ENCODE data around the gene EVA1A.

EVA1A gene

DNA sequence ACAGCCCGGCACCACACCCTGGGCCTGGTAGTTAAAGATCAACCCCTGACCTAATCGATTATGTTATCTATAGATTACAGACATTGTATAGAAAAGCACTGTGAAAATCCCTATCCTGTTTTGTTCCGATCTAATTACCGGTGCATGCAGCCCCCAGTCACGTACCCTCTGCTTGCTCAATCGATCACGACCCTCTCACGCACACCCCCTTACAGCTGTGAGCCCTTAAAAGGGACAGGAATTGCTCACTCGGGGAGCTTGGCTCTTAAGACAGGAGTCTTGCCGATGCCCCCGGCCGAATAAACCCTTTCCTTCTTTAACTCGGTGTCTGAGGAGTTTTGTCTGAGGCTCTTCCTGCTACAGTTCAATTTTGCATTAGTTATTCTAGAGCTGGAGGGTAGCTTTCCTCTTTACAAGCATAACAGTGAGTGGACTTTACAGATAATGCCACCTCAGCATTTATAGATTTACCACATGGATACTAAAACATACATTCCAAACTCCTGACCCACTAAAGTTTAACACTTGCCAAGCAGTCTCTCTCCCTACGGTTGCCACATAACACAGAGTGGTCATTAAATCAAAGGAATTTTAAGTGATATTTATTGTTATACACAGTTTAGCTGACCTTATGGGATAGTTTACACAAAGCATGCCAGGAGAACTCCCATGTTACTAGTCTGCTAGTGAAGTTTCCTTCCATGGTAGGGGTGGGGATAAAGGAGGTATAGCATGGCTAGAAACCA is 101.0 kb downstream of the EVA1A start:
- TF ChIP-seq ZNF8 (CRISPR knock-in tag; IDR thresholded peaks at IDR 0.05) (peak; percentile 89), ZC3H10 (CRISPR knock-in tag; IDR thresholded peaks at IDR 0.05) (no peak), ISL1 (CRISPR knock-in tag; IDR thresholded peaks at IDR 0.05) (peak; percentile 64; the same call in 1 of the 2 replicates)
- peak; percentile 69 for ATAC-seq

DNA sequence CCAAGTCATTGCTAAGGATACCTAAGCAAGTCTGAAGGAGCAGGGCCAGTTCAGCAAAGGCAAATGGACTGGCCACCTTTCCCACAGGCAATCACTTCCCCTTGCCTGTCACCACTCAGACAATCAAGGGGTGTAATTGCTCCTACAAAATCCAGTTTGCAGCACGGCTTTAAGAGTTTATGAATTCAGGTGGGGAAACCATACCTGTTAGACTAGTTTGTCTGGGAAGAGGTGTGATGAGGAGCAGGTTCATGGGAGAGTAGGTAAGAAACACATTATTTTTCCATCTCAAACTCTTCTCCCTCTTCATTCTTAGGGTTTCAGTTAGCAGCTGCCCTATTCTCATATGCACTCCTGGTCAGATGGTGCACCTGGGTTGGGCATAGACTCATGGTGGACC is 102.5 kb downstream of the EVA1A start:
- TF ChIP-seq GLIS3 (CRISPR knock-in tag; IDR thresholded peaks at IDR 0.05) (no peak), ZNF565 (CRISPR knock-in tag; conservative IDR thresholded peaks at IDR 0.05; ENCODE audit: low read depth) (no peak), TOX (CRISPR knock-in tag; IDR thresholded peaks at IDR 0.05; ENCODE audit: borderline replicate concordance) (no peak)
- no peak for ATAC-seq

DNA sequence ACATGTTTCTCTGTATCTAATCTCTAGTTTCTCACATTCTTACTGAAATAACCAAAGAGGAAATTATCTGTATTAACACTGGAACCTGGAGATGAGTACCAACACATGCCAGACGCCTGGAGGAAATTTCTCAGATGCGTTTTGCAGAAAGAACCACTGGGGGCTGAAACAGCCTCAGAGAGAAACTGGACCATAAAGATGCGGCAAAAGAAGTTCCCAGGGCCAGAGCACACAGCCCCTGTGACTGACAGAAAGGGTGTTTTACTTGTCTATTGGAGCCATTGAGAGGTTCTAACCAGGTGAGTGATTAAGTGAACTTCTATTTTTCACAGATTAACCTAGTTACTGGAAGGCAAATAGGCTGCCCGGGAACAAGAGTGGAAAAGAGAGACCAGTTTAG is 103.9 kb downstream of the EVA1A start:
- TF ChIP-seq RARB (CRISPR knock-in tag; IDR thresholded peaks at IDR 0.05) = no peak
- no peak for TF ChIP-seq ZFP3 (CRISPR knock-in tag; IDR thresholded peaks at IDR 0.05)
- no peak for TF ChIP-seq ZNF565 (CRISPR knock-in tag; conservative IDR thresholded peaks at IDR 0.05; ENCODE audit: low read depth)
- TF ChIP-seq OSR1 (CRISPR knock-in tag; IDR thresholded peaks at IDR 0.05) = no peak
- TF ChIP-seq BACH2 (CRISPR knock-in tag; IDR thresholded peaks at IDR 0.05; ENCODE audit: borderline replicate concordance) = no peak
- TF ChIP-seq, protein P1, sequence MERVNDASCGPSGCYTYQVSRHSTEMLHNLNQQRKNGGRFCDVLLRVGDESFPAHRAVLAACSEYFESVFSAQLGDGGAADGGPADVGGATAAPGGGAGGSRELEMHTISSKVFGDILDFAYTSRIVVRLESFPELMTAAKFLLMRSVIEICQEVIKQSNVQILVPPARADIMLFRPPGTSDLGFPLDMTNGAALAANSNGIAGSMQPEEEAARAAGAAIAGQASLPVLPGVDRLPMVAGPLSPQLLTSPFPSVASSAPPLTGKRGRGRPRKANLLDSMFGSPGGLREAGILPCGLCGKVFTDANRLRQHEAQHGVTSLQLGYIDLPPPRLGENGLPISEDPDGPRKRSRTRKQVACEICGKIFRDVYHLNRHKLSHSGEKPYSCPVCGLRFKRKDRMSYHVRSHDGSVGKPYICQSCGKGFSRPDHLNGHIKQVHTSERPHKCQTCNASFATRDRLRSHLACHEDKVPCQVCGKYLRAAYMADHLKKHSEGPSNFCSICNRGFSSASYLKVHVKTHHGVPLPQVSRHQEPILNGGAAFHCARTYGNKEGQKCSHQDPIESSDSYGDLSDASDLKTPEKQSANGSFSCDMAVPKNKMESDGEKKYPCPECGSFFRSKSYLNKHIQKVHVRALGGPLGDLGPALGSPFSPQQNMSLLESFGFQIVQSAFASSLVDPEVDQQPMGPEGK (CRISPR knock-in tag; IDR thresholded peaks at IDR 0.05; ENCODE audit: borderline replicate concordance) = no peak
- no peak for ATAC-seq

DNA sequence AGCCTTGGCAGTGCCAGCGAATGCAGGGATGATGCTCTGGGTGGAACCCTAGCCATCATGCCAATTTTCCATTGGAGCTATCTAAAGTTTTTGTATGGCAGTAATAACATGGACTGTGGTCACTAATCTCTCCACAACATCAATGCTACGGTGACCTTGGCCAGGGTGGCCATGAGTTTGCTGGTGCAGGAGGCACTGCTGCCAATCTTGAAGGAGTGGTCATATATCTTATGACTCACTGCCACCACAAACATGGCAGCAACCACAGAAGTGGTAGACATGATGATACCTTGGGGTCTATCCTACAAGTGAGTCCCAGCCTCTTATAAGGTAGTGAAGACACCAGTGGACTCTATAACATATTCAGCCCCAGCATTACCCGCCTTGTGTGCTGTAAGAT is 104.6 kb downstream of the EVA1A start:
- TF ChIP-seq ARNTL (CRISPR knock-in tag; IDR thresholded peaks at IDR 0.05; ENCODE audit: borderline replicate concordance, low read depth) = no peak
- no peak for TF ChIP-seq ZNF565 (CRISPR knock-in tag; conservative IDR thresholded peaks at IDR 0.05; ENCODE audit: low read depth)
- TF ChIP-seq, protein P2, sequence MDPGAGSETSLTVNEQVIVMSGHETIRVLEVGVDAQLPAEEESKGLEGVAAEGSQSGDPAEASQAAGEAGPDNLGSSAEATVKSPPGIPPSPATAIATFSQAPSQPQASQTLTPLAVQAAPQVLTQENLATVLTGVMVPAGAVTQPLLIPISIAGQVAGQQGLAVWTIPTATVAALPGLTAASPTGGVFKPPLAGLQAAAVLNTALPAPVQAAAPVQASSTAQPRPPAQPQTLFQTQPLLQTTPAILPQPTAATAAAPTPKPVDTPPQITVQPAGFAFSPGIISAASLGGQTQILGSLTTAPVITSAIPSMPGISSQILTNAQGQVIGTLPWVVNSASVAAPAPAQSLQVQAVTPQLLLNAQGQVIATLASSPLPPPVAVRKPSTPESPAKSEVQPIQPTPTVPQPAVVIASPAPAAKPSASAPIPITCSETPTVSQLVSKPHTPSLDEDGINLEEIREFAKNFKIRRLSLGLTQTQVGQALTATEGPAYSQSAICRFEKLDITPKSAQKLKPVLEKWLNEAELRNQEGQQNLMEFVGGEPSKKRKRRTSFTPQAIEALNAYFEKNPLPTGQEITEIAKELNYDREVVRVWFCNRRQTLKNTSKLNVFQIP (CRISPR knock-in tag; IDR thresholded peaks at IDR 0.05; ENCODE audit: borderline replicate concordance, low read depth) = no peak
- no peak for TF ChIP-seq GLIS3 (CRISPR knock-in tag; IDR thresholded peaks at IDR 0.05)
- TF ChIP-seq, protein P1 (CRISPR knock-in tag; IDR thresholded peaks at IDR 0.05; ENCODE audit: borderline replicate concordance) = no peak
- TF ChIP-seq OSR1 (CRISPR knock-in tag; IDR thresholded peaks at IDR 0.05) = no peak
- no peak for TF ChIP-seq RARB (CRISPR knock-in tag; IDR thresholded peaks at IDR 0.05)
- no peak for TF ChIP-seq SNAI2 (CRISPR knock-in tag; IDR thresholded peaks at IDR 0.05)
- TF ChIP-seq PPARA (CRISPR knock-in tag; IDR thresholded peaks at IDR 0.05; ENCODE audit: borderline replicate concordance) = no peak
- TF ChIP-seq, protein P3, sequence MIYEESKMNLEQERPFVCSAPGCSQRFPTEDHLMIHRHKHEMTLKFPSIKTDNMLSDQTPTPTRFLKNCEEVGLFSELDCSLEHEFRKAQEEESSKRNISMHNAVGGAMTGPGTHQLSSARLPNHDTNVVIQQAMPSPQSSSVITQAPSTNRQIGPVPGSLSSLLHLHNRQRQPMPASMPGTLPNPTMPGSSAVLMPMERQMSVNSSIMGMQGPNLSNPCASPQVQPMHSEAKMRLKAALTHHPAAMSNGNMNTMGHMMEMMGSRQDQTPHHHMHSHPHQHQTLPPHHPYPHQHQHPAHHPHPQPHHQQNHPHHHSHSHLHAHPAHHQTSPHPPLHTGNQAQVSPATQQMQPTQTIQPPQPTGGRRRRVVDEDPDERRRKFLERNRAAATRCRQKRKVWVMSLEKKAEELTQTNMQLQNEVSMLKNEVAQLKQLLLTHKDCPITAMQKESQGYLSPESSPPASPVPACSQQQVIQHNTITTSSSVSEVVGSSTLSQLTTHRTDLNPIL (CRISPR knock-in tag; IDR thresholded peaks at IDR 0.05; ENCODE audit: low read depth) = no peak
- TF ChIP-seq BACH2 (CRISPR knock-in tag; IDR thresholded peaks at IDR 0.05; ENCODE audit: borderline replicate concordance) = no peak
- no peak for TF ChIP-seq TCF4 (CRISPR knock-in tag; IDR thresholded peaks at IDR 0.05; ENCODE audit: borderline replicate concordance)
- ATAC-seq = no peak

DNA sequence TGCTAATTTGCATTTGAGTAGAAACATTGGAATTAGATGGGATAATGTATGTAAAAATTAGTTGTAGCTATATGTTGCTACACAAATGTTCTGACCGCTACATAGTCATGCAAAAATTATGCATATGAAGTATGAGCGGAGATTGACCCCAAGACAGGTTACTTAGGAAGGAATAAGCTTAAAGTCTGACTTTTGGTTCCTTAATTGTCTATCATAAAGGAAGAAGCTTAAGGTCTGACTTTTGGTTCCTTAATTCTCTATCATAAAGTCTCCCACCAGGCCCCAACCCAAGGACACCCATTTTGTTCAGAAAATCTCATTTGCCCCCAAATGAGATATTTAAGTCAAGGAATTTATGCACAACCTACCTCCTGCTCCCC is 106.5 kb downstream of the EVA1A start:
- ATAC-seq = no peak
- TF ChIP-seq, protein P3 (CRISPR knock-in tag; IDR thresholded peaks at IDR 0.05; ENCODE audit: low read depth) = no peak
- TF ChIP-seq ZNF8 (CRISPR knock-in tag; IDR thresholded peaks at IDR 0.05) (no peak), ZNF70 (CRISPR knock-in tag; IDR thresholded peaks at IDR 0.05) (no peak), ZFP30 (CRISPR knock-in tag; IDR thresholded peaks at IDR 0.05) (no peak), ZC3H10 (CRISPR knock-in tag; IDR thresholded peaks at IDR 0.05) (no peak), ZNF565 (CRISPR knock-in tag; conservative IDR thresholded peaks at IDR 0.05; ENCODE audit: low read depth) (no peak), BACH2 (CRISPR knock-in tag; IDR thresholded peaks at IDR 0.05; ENCODE audit: borderline replicate concordance) (no peak), TOX (CRISPR knock-in tag; IDR thresholded peaks at IDR 0.05; ENCODE audit: borderline replicate concordance) (no peak), PPARA (CRISPR knock-in tag; IDR thresholded peaks at IDR 0.05; ENCODE audit: borderline replicate concordance) (no peak)
- TF ChIP-seq, protein P4, sequence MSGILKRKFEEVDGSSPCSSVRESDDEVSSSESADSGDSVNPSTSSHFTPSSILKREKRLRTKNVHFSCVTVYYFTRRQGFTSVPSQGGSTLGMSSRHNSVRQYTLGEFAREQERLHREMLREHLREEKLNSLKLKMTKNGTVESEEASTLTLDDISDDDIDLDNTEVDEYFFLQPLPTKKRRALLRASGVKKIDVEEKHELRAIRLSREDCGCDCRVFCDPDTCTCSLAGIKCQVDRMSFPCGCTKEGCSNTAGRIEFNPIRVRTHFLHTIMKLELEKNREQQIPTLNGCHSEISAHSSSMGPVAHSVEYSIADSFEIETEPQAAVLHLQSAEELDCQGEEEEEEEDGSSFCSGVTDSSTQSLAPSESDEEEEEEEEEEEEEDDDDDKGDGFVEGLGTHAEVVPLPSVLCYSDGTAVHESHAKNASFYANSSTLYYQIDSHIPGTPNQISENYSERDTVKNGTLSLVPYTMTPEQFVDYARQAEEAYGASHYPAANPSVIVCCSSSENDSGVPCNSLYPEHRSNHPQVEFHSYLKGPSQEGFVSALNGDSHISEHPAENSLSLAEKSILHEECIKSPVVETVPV (CRISPR knock-in tag; IDR thresholded peaks at IDR 0.05) = no peak

Data from SK-N-SH treated with all-trans-retinoic acid at 6 μM for 48 hours (cell line).